ENCODE measurements around the gene RICTOR.

RICTOR gene

GRCh38 chr5:39092581-39093351 lies 18.6 kb upstream of the RICTOR start:
- DNase-seq = no peak

- no peak for DNase-seq
These were observed 17.9 kb upstream of the RICTOR start for GRCh38 chr5:39091940-39092580.

- no peak for DNase-seq
These were observed 9.8 kb upstream of the RICTOR start for GRCh38 chr5:39083968-39084367.

- no peak for DNase-seq
These were observed 8.8 kb upstream of the RICTOR start for GRCh38 chr5:39082995-39083394.

- peak; percentile 38 for DNase-seq
These were observed 6.5 kb upstream of the RICTOR start for GRCh38 chr5:39080597-39081204.

- DNase-seq = no peak
These were observed 6.0 kb upstream of the RICTOR start for GRCh38 chr5:39080168-39080567.

- no peak for DNase-seq
These were observed 4.9 kb upstream of the RICTOR start for GRCh38 chr5:39079147-39079546.

- no peak for DNase-seq
These were observed 2.8 kb upstream of the RICTOR start for GRCh38 chr5:39076757-39077728.

GRCh38 chr5:39076101-39076756 lies 2.0 kb upstream of the RICTOR start:
- DNase-seq = no peak

- no peak for DNase-seq
These were observed 507 bp downstream of the RICTOR start for GRCh38 chr5:39073767-39074016.

- peak; percentile 64 for DNase-seq
These were observed 1.1 kb downstream of the RICTOR start for GRCh38 chr5:39072925-39073766.

- DNase-seq = no peak
These were observed 6.1 kb downstream of the RICTOR start for GRCh38 chr5:39068099-39068498.

- DNase-seq = no peak
These were observed 9.7 kb downstream of the RICTOR start for GRCh38 chr5:39064450-39064849.

GRCh38 chr5:39063037-39063436 lies 11.2 kb downstream of the RICTOR start:
- DNase-seq = no peak

GRCh38 chr5:39062530-39062929 lies 11.7 kb downstream of the RICTOR start:
- DNase-seq = no peak

GRCh38 chr5:39062104-39062503 lies 12.1 kb downstream of the RICTOR start:
- no peak for DNase-seq

- DNase-seq = no peak
These were observed 15.1 kb downstream of the RICTOR start for GRCh38 chr5:39059064-39059463.

- DNase-seq = no peak
These were observed 15.8 kb downstream of the RICTOR start for GRCh38 chr5:39058178-39058921.

GRCh38 chr5:39057734-39058133 lies 16.5 kb downstream of the RICTOR start:
- DNase-seq = no peak

- DNase-seq = no peak
These were observed 18.3 kb downstream of the RICTOR start for GRCh38 chr5:39055768-39056398.

Data from femur (tissue), 1 donor.